NCI-H1105 treated with DMSO at 0.1 percent for 48 hours (cell line): ENCODE data around the gene PGM2L1.
"Not testable (repeated sequence)": the region's sequence is repeated elsewhere in the genome, so short reads cannot be mapped to it uniquely, and the experiment has no call there.

ENCODE experiments used
- DNase-seq: peaks from one replicate; lab custom pipeline; 2025; lab: John Stamatoyannopoulos, UW

Gene PGM2L1

DNA sequence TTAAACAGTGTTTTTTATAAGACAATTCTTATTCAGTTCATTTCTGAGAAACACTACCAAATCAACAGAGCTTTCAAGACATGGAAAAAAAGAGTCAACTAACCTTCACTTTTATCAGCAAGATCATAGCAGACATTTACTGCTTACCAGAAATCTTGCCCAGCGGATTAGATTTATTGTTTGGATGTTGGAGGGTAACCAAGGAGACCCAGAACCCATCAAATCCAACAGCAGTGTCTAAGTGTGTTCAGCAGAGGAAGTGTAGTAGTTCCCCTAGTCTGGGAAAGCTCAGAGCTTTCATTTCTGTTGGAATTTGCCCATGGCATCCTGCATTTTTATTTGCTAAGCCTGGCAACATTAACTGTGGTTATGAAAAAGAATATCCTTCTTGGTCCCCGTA, 2.4 kb upstream of the PGM2L1 start:
- no peak for DNase-seq

GRCh38 chr11:74397501-74398243, 561 bp downstream of the PGM2L1 start:
- DNase-seq, result peak; percentile 68

- no peak for DNase-seq
Observed at GRCh38 chr11:74392256-74392655, 6.0 kb downstream of the PGM2L1 start.

GRCh38 chr11:74391193-74391592, 7.0 kb downstream of the PGM2L1 start:
- DNase-seq, result no peak

DNA sequence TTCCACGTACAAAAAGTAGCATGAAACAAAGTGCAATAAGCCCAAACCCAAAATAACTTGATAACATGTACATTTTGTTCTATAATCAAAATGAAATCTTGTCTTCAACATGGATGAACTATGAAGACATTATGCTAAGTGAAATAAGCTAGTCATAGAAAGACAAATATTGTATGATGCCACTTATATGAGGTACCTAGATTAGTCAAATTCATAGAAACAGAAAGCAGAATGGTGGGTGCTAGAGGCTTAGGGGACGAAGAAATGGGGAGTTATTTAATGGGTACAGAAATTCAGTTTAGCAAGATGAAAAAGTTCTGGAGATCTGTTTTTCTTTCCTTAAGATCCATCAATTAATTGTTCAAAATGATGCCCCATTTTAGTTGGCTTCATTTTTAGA, 7.5 kb downstream of the PGM2L1 start:
- no peak for DNase-seq

DNA sequence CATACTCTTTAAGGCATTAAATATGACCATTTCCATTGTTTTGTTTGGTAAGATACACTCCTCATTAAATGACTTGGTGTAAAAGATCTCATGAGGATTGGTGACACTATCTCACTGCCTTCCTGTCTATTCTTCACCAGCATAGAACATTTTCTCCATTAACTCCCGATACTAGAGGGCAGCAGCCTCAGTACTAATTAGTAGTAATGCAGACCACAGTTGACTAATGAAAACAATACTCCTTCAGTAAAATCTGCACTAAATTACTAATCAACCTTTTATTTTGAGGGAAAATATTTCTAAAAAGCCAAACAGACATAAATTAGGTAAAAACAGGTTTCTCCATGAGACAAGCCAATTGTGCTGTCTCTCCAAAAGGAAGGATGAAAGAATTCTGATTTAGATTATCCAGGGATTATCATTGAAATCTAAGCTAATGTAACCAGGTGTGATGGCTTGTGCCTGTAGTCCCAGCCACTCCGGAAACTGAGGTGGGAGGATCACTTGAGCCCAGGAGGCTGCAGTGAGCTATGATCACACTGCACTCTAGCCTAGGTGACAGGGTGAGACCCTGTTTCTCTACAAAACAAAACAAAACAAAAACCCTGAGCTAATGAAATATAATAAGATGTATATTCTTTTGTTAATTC, 9.4 kb downstream of the PGM2L1 start:
- peak; percentile 80 for DNase-seq

GRCh38 chr11:74384641-74385040, 13.6 kb downstream of the PGM2L1 start:
- DNase-seq, result no peak

DNA sequence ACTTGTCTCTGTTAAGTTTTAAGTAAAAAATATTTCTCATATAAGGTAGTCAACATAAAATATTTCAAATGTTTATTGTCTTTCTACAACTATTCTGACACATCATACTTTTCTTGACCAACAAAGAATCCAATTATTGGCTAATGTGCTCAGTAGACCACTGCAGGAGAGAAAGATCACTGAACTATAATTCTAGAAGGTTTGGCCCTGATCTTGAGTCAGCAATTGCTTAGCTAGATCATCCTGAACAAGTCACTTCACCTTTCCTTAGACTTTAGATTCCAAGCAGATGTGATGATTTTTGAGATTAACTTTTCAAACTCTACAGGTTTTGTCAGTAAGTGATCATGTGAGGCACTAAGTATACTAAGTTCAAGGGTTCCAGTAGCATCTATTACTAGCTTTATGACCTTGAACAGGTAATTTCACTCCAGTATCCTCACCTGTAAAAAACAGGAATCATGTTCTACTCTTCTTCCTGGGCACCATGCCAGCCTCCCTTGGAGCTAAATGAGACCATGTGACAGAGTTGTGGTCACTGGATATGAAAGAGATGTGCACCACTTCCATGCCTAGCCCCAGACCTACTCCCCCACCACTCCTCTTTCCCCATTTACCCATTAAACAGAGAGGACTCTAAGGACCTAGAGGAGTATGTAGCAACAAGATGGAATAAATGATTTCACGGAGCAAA, 17.3 kb downstream of the PGM2L1 start:
- DNase-seq, result peak; percentile 77

DNA sequence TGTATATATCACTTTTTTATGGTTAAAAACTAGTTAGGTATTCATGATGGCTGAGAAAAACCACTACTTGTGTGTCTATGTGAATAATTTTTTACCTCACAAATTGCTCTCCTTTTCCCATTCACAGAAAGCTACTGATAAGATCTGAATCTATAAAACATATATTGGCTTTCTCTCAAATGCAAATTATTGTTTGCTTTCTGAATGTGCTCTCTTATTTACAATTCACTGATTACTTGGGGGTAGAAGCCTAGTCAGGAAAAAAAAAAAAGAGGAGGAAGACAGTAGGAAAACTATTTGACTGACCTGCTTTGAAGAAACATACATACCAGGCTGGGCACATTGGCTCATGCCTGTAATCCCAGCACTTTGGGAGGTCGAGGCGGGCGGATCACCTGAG, 20.5 kb downstream of the PGM2L1 start:
- DNase-seq, result peak; percentile 10

- DNase-seq, result no peak
Observed at GRCh38 chr11:74373382-74373781, 24.9 kb downstream of the PGM2L1 start.

- no peak for DNase-seq
Observed at GRCh38 chr11:74371269-74372052, 26.8 kb downstream of the PGM2L1 start.

- no peak for DNase-seq
Observed at GRCh38 chr11:74370123-74370522, 28.1 kb downstream of the PGM2L1 start.

GRCh38 chr11:74367881-74368280, 30.4 kb downstream of the PGM2L1 start:
- no peak for DNase-seq

DNA sequence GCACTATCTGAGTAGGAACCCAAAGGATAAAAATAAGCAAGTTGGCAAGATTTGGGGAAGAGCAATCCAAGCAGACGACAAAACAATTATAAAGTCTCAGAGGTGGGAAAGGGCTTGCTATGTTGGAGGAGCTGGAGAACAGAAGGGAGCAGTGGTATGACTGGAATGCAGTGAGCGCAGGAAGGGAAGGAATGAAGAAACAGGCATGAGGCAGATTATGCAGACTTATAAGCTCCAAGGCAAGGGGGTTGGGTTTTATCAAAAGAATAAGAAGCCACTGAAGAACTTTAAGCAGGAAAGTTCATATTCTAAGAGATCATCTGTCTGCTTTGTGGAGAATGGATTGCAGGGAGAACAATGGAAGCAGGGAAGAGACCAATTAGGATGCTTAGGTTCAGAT, 31.7 kb downstream of the PGM2L1 start:
- no peak for DNase-seq

DNA sequence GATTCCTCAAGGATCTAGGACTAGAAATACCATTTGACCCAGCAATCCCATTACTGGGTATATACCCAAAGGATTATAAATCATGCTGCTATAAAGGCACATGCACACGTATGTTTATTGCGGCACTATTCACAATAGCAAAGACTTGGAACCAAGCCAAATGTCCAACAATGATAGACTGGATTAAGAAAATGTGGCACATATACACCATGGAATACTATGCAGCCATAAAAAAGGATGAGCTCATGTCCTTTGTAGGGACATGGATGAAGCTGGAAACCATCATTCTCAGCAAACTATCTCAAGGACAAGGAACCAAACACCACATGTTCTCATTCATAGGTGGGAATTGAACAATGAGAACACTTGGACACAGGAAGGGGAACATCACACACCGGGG, 32.4 kb downstream of the PGM2L1 start:
- not testable (repeated sequence) for DNase-seq

DNA sequence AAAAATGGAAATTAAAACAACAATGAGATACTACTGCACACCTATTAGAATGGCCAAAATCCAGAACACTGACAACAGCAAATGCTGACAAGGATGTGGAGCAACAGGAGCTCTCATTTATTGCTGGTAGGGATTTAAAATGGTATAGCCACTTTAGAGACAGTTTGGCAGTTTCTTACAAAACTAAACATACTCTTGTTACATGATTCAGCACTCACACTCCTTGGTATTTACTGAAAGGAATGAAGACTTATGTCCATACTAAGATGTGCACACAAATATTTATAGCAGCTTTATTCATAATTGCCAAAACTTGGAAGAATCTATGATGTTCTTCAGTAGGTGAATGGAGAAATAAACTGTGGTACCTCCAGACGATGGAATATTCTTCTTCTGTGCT, 40.8 kb downstream of the PGM2L1 start:
- DNase-seq, result no peak

DNA sequence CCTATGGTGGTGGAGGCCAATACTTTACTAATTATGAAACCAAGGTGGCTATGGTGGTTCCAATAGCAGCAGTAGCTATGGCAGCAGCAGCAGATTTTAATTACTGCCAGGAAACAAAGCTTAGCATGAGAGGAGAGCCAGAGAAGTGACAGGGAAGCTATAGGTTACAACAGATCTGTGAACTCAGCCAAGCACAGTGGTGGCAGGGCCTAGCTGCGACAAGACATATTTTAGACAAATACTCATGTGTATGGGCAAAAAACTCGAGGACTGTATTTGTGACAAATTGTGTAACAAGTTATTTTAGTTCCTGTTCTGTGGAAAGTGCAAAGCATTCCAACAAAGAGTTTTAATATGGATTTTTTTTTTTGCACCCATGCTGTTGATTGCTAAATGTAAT, 42.6 kb downstream of the PGM2L1 start:
- no peak for DNase-seq

- DNase-seq, result no peak
Observed at GRCh38 chr11:74354036-74354435, 44.2 kb downstream of the PGM2L1 start.

DNA sequence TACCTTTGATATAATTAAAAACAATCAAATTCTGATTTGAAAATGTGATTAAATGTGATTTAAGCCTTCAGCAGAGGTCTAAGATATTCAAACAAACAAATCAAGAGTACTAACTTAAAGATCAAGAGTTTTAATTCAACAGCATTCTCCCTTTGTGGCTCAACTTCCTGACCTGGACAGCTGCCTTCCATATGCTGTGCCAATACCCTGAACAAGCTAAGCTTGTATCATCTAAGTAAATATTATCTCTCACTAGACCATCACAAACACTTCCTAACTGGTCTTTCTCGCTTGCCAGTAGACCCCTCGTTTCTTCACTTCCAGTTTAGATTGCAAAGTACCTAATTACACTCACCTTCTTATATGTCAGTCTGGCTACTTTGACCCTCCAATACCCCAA, 50.9 kb downstream of the PGM2L1 start:
- no peak for DNase-seq

DNA sequence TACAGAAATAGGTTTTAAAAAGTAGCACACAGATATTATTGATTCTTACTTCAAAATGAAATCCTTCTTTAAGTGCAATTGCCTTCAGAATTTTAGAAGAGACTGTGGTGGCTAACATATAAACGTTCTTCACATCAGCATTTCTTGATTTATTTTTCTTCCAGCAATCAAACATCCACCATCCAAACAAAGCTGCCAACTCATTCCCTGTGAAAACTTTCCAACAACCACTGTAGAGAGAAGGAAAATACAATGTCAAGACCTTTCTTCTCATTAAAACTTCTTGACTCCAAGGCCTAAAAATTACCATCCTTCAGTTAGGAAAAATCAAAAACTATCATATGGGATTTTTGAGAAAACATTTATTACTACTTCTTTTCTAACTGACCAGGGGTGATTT, 52.8 kb downstream of the PGM2L1 start:
- no peak for DNase-seq

DNA sequence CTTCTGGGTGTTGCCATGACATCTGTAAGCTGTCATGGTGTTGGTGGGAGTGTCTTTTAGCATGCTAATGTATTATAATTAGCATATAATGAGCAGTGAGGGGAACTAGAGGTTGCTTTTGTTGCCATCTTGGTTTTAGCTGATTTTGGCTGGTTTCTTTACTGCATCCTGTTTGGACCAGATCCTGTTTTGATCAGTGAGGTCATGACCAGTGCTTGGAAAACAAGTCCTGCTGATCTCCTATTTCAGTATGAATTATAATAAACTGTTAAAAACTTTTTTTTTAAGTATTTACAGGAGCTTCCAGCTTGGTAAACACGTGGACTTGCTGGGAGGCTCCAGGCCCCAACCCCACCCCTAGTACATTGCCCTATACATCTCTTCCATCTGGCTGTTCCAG, 56.3 kb downstream of the PGM2L1 start:
- no peak for DNase-seq

DNA sequence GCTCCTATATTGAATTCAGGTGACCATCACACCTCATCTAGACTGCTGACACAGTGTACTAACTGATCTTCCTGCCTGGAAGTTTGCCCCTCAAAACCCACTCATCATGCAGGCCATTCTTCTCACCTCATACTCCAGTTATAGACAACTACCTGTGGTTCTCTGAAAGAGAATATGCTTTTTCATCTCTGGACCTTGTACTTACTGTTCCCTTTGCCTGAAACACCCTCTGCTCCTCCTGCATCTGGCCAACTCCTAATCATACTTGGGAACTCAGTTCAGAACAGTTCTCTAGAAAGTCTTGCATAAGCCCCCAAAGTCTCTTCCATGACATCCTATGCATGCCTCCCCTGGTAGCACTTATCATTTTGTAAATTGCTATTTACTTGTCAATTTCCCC, 58.6 kb downstream of the PGM2L1 start:
- no peak for DNase-seq

- no peak for DNase-seq
Observed at GRCh38 chr11:74338963-74339362, 59.3 kb downstream of the PGM2L1 start.
